SIG-M5 treated with dmso at 0.1 percent for 504 hours (cell line): ENCODE measurements around the gene HSPB1.
A peak's percentile ranks its signal among the peaks of the same experiment; 100 is the strongest.
"Not testable (repeated sequence)": the region's sequence is repeated elsewhere in the genome, so short reads cannot be mapped to it uniquely, and the experiment has no call there.

Source experiments
- DNase-seq: peaks from one replicate; lab custom pipeline; 2025; ENCODE audit not compliant: unreplicated experiment; lab: John Stamatoyannopoulos, UW

Gene HSPB1

DNA sequence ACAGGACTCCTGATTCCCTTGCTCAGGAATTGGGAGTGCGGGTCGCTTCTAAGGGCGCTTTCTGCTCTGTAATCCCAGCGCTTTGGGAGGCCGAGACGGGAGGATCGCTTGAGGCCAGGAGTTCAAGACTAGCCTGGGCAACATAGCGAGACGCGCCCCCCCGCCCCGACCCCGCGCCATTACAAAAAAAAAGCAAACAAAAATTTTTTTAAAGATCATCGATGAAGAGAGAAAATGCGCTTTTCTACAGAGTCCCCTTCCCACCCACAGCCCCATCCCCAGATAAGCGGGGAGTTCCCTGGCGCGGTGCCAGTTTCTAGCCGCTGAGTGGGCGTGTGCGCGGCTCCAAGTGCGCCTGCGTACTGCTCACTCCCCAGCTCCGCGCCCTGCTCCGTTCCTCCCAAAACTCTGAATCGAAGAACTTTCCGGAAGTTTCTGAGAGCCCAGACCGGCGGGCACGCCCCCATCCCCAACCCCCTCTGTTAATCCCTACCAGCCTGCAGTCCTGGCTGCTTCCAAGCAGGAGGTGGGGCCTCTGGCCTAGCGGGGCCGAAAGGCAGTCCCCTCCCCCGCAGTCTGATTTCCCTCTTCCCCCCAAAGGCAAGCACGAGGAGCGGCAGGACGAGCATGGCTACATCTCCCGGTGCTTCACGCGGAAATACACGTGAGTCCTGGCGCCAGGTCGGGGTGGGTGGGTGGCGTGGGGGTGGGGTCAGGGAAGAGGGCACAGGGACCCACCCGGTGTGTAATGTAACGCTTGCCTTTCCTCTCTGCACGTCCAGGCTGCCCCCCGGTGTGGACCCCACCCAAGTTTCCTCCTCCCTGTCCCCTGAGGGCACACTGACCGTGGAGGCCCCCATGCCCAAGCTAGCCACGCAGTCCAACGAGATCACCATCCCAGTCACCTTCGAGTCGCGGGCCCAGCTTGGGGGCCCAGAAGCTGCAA lies 1.0 kb downstream of the HSPB1 start:
- peak; percentile 93 for DNase-seq

GRCh38 chr7:76304888-76305375 lies 2.5 kb downstream of the HSPB1 start:
- DNase-seq = no peak

DNA sequence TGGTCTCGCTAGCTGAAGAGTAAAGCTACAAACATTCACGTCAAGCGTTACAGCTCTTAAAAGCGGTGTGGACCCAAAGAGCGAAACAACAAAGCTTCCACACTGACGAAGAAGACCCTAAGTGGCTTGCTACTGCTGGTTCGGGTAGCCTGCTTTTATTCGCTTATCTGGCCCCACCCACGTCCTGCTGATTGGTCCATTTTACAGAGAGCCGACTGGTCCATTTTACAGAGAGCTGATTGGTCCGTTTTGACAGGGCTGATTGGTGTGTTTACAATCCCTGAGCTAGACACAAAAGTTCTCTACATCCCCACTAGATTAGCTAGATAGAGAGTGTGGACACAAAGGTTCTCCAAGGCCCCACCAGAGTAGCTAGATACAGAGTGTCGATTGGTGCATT lies 6.4 kb downstream of the HSPB1 start:
- DNase-seq = not testable (repeated sequence)

GRCh38 chr7:76309341-76310101 lies 7.0 kb downstream of the HSPB1 start:
- DNase-seq = not testable (repeated sequence)

- DNase-seq = no peak
Observed at GRCh38 chr7:76310102-76310957, 7.9 kb downstream of the HSPB1 start.

GRCh38 chr7:76311838-76312237 lies 9.4 kb downstream of the HSPB1 start:
- not testable (repeated sequence) for DNase-seq

DNA sequence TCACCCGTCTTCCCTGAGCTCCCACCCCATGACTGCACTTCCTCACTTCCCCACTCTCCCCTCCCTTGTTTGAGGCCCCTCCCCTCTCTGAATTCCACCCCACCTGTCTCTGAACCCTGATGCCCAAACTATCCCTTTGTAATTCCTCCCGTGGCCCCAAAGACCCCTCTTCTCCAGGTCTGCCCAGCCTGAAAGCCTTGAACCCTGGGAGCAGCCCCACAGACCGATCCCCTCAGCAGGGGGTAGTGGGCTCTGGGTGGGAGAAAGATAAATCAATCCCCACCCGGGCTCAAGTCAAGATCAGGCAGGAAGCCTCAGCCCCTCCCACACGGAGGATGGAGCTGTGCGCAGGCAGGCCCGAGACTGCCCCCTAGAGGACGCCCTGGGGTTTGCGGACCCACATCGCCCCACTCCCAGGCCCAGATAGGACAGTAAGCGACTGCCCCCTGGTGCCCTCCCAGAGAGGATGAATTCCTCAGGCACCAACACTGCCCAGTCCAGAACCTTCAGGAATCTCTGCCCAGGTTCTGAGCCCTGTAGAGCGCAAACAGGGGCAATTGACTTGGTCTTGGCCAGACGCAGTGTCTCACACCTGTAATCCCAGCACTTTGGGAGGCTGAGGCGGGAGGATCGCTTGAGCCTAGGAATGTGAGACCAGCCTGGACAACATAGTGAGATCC lies 11.7 kb downstream of the HSPB1 start:
- peak; percentile 90 for DNase-seq

GRCh38 chr7:76314740-76315139 lies 12.3 kb downstream of the HSPB1 start:
- not testable (repeated sequence) for DNase-seq

DNA sequence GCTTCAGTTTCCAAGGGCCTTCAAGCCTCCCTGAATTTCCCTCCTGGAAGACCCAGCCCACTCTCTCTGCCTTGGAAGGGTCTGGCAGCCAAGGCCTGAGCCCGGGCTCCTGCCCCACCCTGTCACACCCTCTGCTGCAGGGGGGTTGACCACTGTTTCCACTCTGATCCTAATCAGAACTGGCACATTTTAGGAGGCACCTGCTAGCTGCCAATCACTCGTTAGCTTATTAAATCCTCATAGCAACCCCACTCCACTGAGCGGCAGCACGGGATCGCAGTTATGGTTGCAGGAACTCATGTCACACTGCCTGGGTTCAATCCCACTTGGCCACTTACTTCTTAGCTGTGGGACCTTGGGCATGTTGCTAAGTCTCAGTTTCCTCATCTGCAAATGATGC lies 12.9 kb downstream of the HSPB1 start:
- DNase-seq = no peak

DNA sequence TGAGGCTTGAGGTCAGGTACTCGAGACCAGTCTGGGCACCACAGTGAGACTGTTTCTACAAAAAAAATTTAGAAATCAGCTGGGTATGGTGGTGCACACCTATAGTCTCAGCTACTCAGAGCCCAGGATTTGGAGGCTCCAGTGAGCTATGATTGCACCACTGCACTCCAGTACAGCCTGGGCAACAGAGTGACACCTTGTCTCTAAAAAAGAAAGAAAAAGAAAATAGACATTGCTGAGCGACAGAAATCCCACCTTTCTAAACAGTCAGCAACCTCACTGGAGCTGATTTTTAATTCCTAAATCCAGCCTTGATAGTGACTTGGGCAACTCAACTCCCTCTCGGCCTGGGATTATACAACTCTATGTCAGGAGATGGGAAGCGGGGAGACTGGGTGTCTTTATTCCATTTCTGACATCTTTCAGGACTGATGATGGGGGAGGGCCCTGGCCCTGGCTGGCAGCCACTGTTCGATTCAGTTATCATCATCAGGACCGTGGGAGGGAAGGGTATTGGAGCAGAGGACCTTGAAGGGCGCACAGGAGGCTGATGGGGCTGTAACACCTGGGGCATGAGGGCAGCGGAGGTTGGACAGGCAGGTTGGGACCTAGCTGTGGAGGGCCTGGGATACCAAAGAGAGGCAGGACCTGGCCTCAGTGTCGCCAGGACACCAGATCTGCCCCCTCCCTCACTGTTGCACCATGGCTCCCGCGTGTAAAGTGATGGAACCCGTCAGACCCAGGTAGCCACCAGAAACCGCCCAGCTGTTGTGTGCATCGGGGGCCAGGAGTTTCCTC lies 14.7 kb downstream of the HSPB1 start:
- no peak for DNase-seq

GRCh38 chr7:76317782-76318487 lies 15.5 kb downstream of the HSPB1 start:
- peak; percentile 96 for DNase-seq

DNA sequence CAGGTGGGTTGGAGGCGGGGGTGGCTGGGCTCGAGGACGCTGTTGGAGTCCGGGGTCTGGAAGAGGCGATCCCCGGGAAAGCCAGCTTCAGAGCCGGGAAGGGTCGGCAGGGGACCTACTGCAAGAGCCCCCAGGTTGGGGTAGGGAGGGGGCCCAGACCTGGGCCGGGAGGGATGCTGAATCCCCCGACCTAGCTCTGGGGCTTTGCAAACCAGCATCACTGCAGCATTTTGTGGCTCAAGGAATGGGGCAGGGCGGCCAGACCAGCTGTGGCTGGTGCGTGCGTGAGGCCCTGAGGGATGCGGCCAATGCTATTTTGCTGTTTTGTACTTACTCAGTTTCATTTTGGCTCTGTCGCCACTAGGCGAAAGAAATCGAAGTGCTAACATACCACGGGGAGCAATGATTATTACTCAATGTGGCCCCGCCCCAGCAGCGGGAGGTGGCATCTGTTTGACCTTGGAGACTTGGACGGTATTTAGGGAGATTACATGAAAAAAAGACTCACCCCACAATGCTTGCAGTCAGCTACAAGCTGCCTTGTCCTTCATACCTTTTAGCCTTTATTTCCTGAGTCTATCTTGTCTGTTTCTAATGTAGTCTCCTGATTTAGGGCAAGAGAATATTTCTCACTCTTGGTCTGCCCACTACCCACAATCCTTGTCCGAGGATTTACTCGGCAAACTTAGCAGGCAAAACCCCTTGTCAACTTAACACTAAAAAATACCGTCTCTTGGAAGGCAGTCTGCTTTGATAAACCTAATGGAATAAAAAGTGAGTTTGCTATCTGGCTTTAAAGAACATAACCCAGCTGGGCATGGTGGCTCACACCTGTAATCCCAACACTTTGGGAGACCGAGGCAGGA lies 16.2 kb downstream of the HSPB1 start:
- DNase-seq = peak; percentile 90

DNA sequence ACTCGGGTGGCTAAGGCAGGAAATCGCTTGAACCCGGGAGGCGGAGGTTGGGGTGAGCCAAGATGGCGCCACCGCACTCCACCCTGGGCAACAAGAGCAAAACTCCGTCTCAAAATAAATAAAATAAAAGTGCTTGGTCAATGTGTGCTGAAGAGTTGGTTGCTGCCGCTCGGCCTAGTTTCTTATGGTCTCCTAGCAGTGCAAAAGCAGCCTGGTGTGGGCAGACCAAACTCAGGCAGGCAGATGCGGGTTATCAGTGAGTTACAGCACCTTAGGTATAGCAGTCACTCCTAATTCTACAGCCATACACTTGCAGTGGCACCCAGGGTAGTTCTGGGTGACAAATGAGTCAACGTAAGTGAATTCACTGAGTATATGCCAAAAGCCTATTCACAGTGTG lies 22.6 kb downstream of the HSPB1 start:
- no peak for DNase-seq

DNA sequence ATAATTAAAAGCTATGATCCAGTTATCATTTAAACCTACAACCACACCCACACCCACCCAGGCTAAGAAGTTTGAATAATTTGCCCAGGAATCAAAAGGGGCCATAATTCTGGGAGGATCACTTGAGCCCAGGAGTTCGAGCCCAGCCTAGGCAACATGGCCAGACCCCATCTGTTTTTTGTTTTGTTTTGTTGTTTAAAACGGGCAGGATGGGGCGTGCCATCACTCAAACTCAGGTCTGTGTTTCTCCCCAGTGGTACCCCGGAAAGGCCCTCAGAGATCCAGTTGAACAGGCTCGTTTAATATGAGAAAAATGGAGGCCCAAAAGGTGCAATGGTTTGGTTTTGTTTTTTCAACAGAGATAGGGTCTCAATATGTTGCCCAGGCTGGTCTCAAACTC lies 23.3 kb downstream of the HSPB1 start:
- DNase-seq = no peak

DNA sequence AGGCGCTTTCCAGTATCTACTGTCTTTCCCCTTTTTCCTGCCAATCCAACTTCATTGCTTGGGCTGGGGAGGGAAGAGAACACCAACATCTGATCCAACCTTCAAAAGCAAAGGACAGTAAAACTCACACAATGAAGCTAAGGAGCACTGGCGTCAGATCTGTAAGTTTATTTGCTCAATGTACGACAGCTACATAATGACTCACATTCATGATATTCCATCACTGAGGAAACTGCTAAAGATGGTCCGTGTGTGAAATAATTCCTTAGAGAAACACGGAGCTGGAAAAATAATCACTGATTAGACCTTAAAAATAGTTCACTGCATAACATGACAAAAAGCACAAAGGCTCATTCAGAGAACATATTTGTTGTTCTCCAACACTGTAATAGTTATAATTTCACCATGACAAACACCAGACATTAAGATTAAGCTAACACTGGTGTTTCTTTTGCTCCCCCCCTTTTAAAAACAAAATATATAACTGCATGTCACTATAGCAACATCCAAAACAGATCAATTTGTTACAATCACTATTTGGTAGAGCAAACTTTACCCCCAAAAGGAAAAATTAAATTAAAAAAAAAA lies 24.3 kb downstream of the HSPB1 start:
- DNase-seq = no peak

GRCh38 chr7:76327610-76328009 lies 25.1 kb downstream of the HSPB1 start:
- DNase-seq = no peak

GRCh38 chr7:76328389-76328788 lies 25.9 kb downstream of the HSPB1 start:
- DNase-seq = no peak

DNA sequence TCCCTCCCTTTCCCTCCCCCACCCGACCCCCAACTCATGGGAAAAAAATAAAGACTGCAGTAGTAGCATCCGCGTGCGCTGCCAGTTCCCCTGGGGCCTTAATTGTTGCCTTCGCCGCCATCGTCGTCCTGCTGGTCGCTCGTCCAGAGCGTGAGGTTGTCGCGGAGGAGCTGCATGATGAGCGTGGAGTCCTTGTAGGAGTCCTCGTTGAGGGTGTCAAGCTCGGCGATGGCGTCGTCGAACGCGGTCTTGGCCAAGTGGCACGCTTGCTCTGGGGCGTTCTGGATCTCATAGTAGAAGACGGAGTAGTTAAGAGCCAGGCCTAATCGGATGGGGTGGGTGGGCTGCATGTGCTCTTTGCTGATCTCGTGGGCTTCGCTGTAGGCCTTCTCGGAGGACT lies 27.0 kb downstream of the HSPB1 start:
- no peak for DNase-seq
